ENCODE data around the gene POLD3.

GRCh38 chr11:74626604-74627003 lies 34.2 kb downstream of the POLD3 start:
- TF ChIP-seq CTCF (IDR thresholded peaks at IDR 0.05): no peak
- TF ChIP-seq POLR2A (IDR thresholded peaks at IDR 0.05): no peak

Measured in thyroid gland (tissue), 4 donors.